Smooth muscle cell (in vitro differentiated cells): ENCODE data around the gene SPRR2B. TPM values are rescaled to one million over a fixed set of nuclear protein-coding genes. Genes with fewer than 3 reads are reported as not detected.

Experiments used
- DNase-seq: peaks from one replicate; lab custom pipeline; 2025; ENCODE audit not compliant: unreplicated experiment; lab: John Stamatoyannopoulos, UW
- H2AFZ ChIP-seq: fragments of 200-600 bp; sonication (generic); 2 replicates; pipeline ENCODE4 v1.6.0; 2016; ENCODE audit warnings: antibody characterized with exemption, low read depth, mild to moderate bottlenecking
- H3F3A ChIP-seq: fragments of 200-600 bp; sonication (generic); 2 replicates; pipeline ENCODE4 v1.6.0; 2017; ENCODE audit warnings: antibody characterized with exemption, low read depth
- H3K27ac ChIP-seq: fragments of 200-600 bp; sonication (generic); 2 replicates; pipeline ENCODE4 v1.5.1; 2016; ENCODE audit warnings: low read depth, mild to moderate bottlenecking
- H3K27me3 ChIP-seq: fragments of 200-600 bp; sonication (generic); 2 replicates; pipeline ENCODE4 v1.6.1; 2016; ENCODE audit warnings: low read depth, mild to moderate bottlenecking
- H3K36me3 ChIP-seq: fragments of 200-600 bp; sonication (generic); 2 replicates; pipeline ENCODE4 v1.5.1; 2016; ENCODE audit warnings: low read depth
- H3K4me1 ChIP-seq: fragments of 200-600 bp; sonication (generic); 2 replicates; pipeline ENCODE4 v1.5.1; 2016; ENCODE audit warnings: low read depth
- H3K4me2 ChIP-seq: fragments of 200-600 bp; sonication (generic); 2 replicates; pipeline ENCODE4 v1.6.0; 2016; ENCODE audit warnings: mild to moderate bottlenecking
- H3K4me3 ChIP-seq: fragments of 200-600 bp; sonication (generic); 2 replicates; pipeline ENCODE4 v1.5.1; 2016; ENCODE audit warnings: mild to moderate bottlenecking
- H3K79me2 ChIP-seq: fragments of 200-600 bp; sonication (generic); 2 replicates; pipeline ENCODE4 v1.6.0; 2016; ENCODE audit warnings: low read depth, mild to moderate bottlenecking
- H3K9ac ChIP-seq: fragments of 200-600 bp; sonication (generic); 2 replicates; pipeline ENCODE4 v1.6.0; 2016; ENCODE audit warnings: low read depth
- H3K9me3 ChIP-seq: fragments of 200-600 bp; sonication (generic); replicated peaks from 2 replicates; pipeline ENCODE4 v1.5.1; 2016; ENCODE audit warnings: low read depth
- H4K20me1 ChIP-seq: fragments of 200-600 bp; sonication (generic); 2 replicates; pipeline ENCODE4 v1.6.0; 2016; ENCODE audit warnings: low read depth
- CTCF ChIP-seq: fragments of 200-600 bp; sonication (generic); IDR thresholded peaks from 2 replicates; pipeline ENCODE4 v1.5.1; 2017; ENCODE audit warnings: borderline replicate concordance, mild to moderate bottlenecking, antibody characterized with exemption; ENCODE audit not compliant: insufficient read depth, poor library complexity, severe bottlenecking
- WGBS: methylation state at CpG from one replicate; pipeline ENCODE4 v1.1.7; 2016; ENCODE audit warnings: low lambda C conversion rate; 5-methylcytosine and 5-hydroxymethylcytosine counted together
- polyA plus RNA-seq: library from polyadenylated mRNA; unstranded; fragments of >200 nt; fragmentation: Nextera tagmentation; extraction: Ambion mirVana; gene quantifications from 2 replicates; pipeline ENCODE4 v1.2.1, GENCODE V29; 2016
- total RNA-seq: library from RNA; depleted of rRNA; stranded (reverse); fragments of >200 nt; gene quantifications from 2 replicates; pipeline ENCODE4 v1.2.3, GENCODE V29; 2014

SPRR2B gene
- total and polyA plus RNA-seq, 2 experiments from 2014 or later: 2.8 TPM; not detected in 1

- H3K4me1 ChIP-seq: no peaks in the 10 kb centered on the region
- no peak within 1 kb of the TSS for H3K9ac ChIP-seq
- H3K4me3 ChIP-seq: no peak within 1 kb of the TSS
- H3F3A ChIP-seq: no peaks in the 10 kb centered on the region
- no peak for DNase-seq
- no peak for TF ChIP-seq CTCF
- H3K4me2 ChIP-seq: no peak within 1 kb of the TSS
- no peaks in the 10 kb centered on the region for H3K79me2 ChIP-seq
- H3K9me3 ChIP-seq: peaks cover 11% of the 10 kb centered on the region
- no peak within 1 kb of the TSS for H3K27ac ChIP-seq
- 57% methylated on average over 4 of the region's 4 CpGs for WGBS
- H2AFZ ChIP-seq: no peak within 1 kb of the TSS
- no peaks in the 10 kb centered on the region for H4K20me1 ChIP-seq
- no peaks in the 10 kb centered on the region for H3K36me3 ChIP-seq
- H3K27me3 ChIP-seq: no peaks in the 10 kb centered on the region
Observed at GRCh38 chr1:153040950-153041631, 30.3 kb downstream of the SPRR2B start, which contains the start of gene SPRR2D. TSS of gene SPRR2D (minus strand) at chr1:153041120. CDS start at chr1:153040346, 774 bp downstream.

GRCh38 chr1:153035211-153035610, 36.2 kb downstream of the SPRR2B start:
- H3K4me1 ChIP-seq: no peaks in the 10 kb centered on the region
- no peak for DNase-seq
- no peak overlapping the region for H3K4me2 ChIP-seq
- H3K4me3 ChIP-seq: no peak overlapping the region
- WGBS: 74% methylated on average over 1 of the region's 1 CpG
- H3K79me2 ChIP-seq: no peaks in the 10 kb centered on the region
- H3K9me3 ChIP-seq: peaks cover 8% of the 10 kb centered on the region
- TF ChIP-seq CTCF: no peak
- no peaks in the 10 kb centered on the region for H3K27me3 ChIP-seq
- H2AFZ ChIP-seq: no peak overlapping the region
- no peaks in the 10 kb centered on the region for H3F3A ChIP-seq
- no peaks in the 10 kb centered on the region for H4K20me1 ChIP-seq
- H3K9ac ChIP-seq: no peak overlapping the region
- no peaks in the 10 kb centered on the region for H3K36me3 ChIP-seq
- H3K27ac ChIP-seq: no peak overlapping the region

GRCh38 chr1:153032677-153033308, 38.6 kb downstream of the SPRR2B start:
- DNase-seq: no peak
- no peak overlapping the region for H3K4me3 ChIP-seq
- TF ChIP-seq CTCF: no peak
- peaks cover 3% of the 10 kb centered on the region for H3K9me3 ChIP-seq
- no peak overlapping the region for H2AFZ ChIP-seq
- H4K20me1 ChIP-seq: no peaks in the 10 kb centered on the region
- H3F3A ChIP-seq: no peaks in the 10 kb centered on the region
- H3K9ac ChIP-seq: no peak overlapping the region
- 53% methylated on average over 3 of the region's 3 CpGs for WGBS
- H3K36me3 ChIP-seq: no peaks in the 10 kb centered on the region
- no peaks in the 10 kb centered on the region for H3K79me2 ChIP-seq
- no peaks in the 10 kb centered on the region for H3K27me3 ChIP-seq
- no peak overlapping the region for H3K4me2 ChIP-seq
- no peak overlapping the region for H3K27ac ChIP-seq
- H3K4me1 ChIP-seq: no peaks in the 10 kb centered on the region
